ACHN (cell line): ENCODE data around the gene NRG3.

Experiments used
- DNase-seq: peaks from one replicate; pipeline ENCODE4 v3.0.0-alpha.2; 2015
- in situ Hi-C: cut with HindIII; loops from 2 replicates; pipeline ENCODE4 v1.10.0; 2017; ENCODE audit warnings: low sequenced_read_pairs, low pct_ligation_motif_present, low pct_unique_long_range_greater_than_20kb

The NRG3 gene

GRCh38 chr10:81874875-81875466 lies at the start of gene NRG3:
Gene NRG3, plus strand, starts transcription at chr10:81875194.
- DNase-seq, result no peak
- in situ Hi-C loops, result no loop called here

- in situ Hi-C loops, result no loop called here
- no peak for DNase-seq
Measured at GRCh38 chr10:81828251-81828650, 46.7 kb upstream of the NRG3 start.

GRCh38 chr10:81831060-81831459 lies 43.9 kb upstream of the NRG3 start:
- no peak for DNase-seq
- in situ Hi-C loops, result no loop called here

GRCh38 chr10:81838950-81839349 lies 36.0 kb upstream of the NRG3 start:
- in situ Hi-C loops, result no loop called here
- DNase-seq, result peak; percentile 18

GRCh38 chr10:81843042-81843441 lies 32.0 kb upstream of the NRG3 start:
- peak; percentile 28 for DNase-seq
- in situ Hi-C loops, result no loop called here

- DNase-seq, result no peak
- in situ Hi-C loops, result no loop called here
Measured at GRCh38 chr10:81847675-81848074, 27.3 kb upstream of the NRG3 start.

GRCh38 chr10:81848514-81848913 lies 26.5 kb upstream of the NRG3 start:
- in situ Hi-C loops, result no loop called here

GRCh38 chr10:81848931-81849330 lies 26.1 kb upstream of the NRG3 start:
- in situ Hi-C loops, result no loop called here
- DNase-seq, result no peak

More at GRCh38 chr10:81848514-81848913, 26.5 kb upstream of the NRG3 start:
- DNase-seq, result peak; percentile 9

- in situ Hi-C loops, result no loop called here
- no peak for DNase-seq
Measured at GRCh38 chr10:81862596-81862995, 12.4 kb upstream of the NRG3 start.

GRCh38 chr10:81863771-81864170 lies 11.2 kb upstream of the NRG3 start:
- DNase-seq, result no peak
- in situ Hi-C loops, result no loop called here

GRCh38 chr10:81865581-81865980 lies 9.4 kb upstream of the NRG3 start:
- DNase-seq, result no peak
- in situ Hi-C loops, result no loop called here

GRCh38 chr10:81866753-81867152 lies 8.2 kb upstream of the NRG3 start:
- in situ Hi-C loops, result no loop called here
- no peak for DNase-seq

- in situ Hi-C loops, result no loop called here
- DNase-seq, result no peak
Measured at GRCh38 chr10:81870472-81870871, 4.5 kb upstream of the NRG3 start.

GRCh38 chr10:81871558-81871957 lies 3.4 kb upstream of the NRG3 start:
- in situ Hi-C loops, result no loop called here
- DNase-seq, result no peak

GRCh38 chr10:81872206-81872862 lies 2.7 kb upstream of the NRG3 start:
- in situ Hi-C loops, result no loop called here
- DNase-seq, result peak; percentile 69

GRCh38 chr10:81873231-81873931 lies 1.6 kb upstream of the NRG3 start:
- no peak for DNase-seq
- in situ Hi-C loops, result no loop called here

- in situ Hi-C loops, result no loop called here
- peak; percentile 65 for DNase-seq
Measured at GRCh38 chr10:81873932-81874816, 820 bp upstream of the NRG3 start.

GRCh38 chr10:81875467-81876252 lies 666 bp downstream of the NRG3 start:
- in situ Hi-C loops, result no loop called here
- no peak for DNase-seq
